Stimulated activated CD8-positive, alpha-beta memory T cell treated with anti-CD3 and anti-CD28 coated beads, Interleukin-12 subunit alpha, Interleukin-12 subunit beta, amount 100 ng/mL, for 4 hours (primary cell): Measurements from ENCODE around the gene ADGRG1.

ENCODE experiments used
- DNase-seq: peaks from one replicate; pipeline ENCODE4 v3.0.0-alpha.2; 2020; ENCODE audit warnings: low read depth

ADGRG1 gene

GRCh38 chr16:57648581-57649442 lies 20.4 kb downstream of the ADGRG1 start:
- DNase-seq: peak; percentile 64

- DNase-seq: no peak
Measured at GRCh38 chr16:57649443-57649751, 21.0 kb downstream of the ADGRG1 start.

DNA sequence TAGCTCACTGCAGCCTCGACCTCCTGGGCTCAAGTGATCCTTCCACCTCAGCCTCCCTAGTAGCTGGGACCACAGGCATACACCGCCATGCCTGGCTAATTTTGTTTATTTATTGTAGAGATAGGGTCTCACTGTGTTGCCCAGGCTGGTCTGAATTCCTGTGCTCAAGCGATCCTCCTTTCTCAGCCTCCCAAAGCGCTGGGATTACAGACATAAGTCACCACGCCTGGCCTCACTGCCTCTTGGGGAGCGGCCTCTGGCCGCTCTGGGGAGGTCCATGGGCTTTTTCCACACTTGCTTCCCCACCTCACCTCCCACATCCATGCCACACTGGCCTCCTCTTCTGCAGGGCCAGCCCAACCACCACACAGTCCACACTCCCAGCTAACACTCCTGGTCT lies 21.4 kb downstream of the ADGRG1 start:
- no peak for DNase-seq

DNA sequence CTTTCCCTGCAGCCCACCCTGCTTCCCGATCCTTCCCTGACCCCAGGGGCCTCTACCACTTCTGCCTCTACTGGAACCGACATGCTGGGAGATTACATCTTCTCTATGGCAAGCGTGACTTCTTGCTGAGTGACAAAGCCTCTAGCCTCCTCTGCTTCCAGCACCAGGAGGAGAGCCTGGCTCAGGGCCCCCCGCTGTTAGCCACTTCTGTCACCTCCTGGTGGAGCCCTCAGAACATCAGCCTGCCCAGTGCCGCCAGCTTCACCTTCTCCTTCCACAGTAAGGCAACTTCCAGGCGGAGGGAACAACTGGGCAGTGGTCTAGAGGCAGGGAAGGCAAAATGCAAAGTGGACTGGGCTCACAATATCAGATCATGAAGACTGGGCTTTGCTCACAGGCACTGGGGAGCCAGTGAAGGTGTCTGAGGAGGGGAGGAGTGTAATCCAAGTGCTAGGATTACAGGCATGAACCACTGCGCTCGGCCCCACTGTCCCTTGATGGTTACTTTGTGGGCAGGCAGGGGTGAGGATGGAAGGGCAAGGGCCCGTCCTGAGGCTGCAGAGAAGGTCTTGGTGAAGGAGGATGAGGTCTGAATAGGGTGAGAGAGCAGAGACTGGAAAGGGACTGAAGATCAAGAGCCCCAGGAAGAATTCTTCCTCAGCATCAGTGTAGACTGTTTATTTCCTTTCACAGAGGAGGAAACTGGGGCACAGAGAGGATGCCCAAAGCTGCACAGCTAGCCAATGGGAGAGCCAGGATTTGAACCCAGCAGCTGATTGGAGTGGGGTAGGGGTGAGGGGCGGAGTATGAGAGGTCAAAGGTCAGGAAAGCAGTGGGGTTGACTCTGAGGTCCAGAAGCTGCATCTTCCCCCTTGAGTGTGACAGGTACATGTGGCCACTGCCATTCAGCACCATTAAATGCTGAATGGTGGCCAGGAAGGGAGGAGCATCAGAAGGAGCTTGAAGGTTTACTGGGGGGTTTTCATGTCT lies 23.2 kb downstream of the ADGRG1 start:
- no peak for DNase-seq

DNA sequence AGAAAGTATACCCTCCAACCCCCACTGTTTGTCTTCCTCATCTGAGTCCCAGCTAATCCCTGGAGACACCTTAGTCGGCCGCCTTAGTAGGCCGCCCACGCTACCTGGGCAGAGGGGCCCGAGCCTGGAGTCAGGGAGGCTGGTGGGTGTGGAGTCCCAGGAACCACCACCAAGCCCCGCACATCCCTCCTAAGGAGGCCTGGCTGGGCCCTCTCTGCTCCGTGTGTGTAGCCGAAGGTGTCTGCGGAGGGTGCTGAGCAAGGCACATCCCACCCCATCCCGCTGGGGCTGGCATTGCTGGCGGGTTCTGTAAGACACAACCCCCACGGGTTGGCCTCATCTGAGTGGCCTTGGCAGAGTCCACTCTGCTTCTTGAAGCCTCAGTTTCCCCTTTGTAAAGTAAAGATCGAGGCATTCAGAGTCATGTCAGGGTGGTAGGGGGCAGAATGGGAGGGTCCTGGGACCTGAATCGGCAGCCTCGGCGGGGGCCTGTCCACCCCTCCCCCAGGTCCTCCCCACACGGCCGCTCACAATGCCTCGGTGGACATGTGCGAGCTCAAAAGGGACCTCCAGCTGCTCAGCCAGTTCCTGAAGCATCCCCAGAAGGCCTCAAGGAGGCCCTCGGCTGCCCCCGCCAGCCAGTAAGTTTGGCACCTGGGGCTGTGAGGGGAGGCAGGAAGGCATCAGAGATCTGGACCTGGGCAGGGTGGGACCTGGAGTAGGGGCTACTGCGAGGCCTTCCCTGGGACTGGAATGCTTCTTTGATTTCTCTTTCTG lies 24.5 kb downstream of the ADGRG1 start:
- DNase-seq: no peak

GRCh38 chr16:57653936-57654335 lies 25.5 kb downstream of the ADGRG1 start:
- no peak for DNase-seq

DNA sequence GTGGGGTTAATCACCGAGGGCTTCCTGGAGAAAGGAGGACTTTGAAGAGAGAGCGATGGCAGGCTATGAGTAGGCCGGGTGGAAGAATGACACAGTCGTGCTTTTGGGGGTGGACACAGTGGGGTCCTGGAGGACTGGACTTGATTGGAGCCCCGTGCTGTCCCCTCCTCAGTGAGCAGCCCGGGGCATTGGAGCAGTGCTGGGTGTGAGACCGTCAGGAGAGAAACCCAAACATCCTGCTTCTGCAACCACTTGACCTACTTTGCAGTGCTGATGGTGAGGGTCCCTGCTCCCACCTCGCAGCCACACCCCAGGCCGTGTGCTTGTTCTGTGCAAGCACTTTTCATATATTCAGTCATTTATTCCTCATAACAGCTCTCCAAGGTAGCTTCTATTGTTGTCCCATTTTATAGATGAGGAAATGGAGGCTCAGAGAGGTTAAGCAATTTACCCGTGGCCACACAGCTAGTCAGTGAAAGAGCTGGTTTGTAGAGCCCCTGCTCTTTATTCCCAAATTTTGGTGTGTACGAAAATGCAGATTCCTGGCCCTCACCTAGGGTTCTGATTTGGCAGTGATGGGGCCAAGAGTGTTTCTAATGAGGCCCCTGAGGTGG lies 28.0 kb downstream of the ADGRG1 start:
- DNase-seq: no peak

DNA sequence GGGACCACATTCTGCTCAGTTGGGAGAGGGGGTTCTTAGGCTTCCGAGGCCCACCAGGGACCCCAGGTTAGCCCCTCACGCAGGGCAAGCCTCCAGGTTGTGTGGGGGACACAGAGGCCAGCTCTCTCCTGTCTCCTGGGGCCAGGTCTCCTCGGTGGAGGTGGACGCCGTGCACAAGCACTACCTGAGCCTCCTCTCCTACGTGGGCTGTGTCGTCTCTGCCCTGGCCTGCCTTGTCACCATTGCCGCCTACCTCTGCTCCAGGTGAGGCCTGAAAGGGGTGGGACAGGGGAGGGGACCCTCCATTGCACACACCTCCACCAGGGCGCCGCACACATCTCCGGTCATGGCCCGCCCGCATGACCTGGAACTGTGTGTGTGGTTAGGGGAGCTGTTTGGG lies 28.8 kb downstream of the ADGRG1 start:
- DNase-seq: no peak

DNA sequence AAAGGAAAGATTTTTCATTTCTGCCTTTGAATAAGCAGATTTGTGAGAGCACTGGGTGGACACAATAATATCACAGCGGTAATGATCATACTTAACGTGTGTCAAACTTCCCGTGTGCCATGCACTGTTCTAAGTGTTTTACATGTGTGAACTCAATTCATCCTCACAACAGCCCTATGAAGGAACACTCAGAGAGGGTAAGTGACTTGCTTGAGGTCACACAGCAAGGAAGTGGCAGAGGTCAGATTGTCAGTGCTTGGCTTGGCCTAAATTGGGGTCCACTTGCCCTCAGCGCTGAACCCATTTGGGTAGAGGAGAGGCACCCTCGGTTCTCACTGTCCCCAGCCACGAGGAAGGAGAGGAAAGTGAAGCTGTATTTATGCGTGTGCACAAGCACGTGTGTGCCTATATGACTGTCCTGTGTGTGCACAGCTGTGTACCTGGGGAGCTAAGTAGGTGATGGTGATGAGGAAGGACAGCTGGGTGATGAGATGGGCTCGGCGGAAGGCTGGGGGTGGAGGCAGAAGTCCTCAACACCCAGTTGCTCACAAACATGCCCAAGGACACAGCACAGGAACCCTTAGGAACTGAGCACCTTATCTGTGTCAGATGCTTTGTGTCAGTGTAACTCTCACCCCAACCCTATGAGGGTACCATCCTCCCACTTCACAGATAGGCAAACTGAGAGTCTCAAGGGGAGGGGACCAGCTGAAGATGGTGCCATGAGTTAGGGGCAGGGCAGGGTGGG lies 29.9 kb downstream of the ADGRG1 start:
- DNase-seq: no peak

GRCh38 chr16:57658878-57659674 lies 30.6 kb downstream of the ADGRG1 start:
- no peak for DNase-seq

- DNase-seq: no peak
Measured at GRCh38 chr16:57660715-57661463, 32.5 kb downstream of the ADGRG1 start.

DNA sequence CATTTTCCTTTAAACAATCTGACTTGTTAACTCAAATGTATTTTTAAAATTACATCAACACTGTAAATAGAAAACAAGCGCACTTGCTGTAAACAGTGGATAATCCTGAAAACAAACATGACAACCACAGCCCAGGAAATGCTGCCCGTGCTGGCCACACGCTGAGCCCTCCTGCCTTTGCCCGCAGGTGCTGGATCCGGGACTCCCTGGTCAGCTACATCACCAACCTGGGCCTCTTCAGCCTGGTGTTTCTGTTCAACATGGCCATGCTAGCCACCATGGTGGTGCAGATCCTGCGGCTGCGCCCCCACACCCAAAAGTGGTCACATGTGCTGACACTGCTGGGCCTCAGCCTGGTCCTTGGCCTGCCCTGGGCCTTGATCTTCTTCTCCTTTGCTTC lies 33.1 kb downstream of the ADGRG1 start:
- no peak for DNase-seq

GRCh38 chr16:57661936-57662906 lies 33.8 kb downstream of the ADGRG1 start:
- no peak for DNase-seq

DNA sequence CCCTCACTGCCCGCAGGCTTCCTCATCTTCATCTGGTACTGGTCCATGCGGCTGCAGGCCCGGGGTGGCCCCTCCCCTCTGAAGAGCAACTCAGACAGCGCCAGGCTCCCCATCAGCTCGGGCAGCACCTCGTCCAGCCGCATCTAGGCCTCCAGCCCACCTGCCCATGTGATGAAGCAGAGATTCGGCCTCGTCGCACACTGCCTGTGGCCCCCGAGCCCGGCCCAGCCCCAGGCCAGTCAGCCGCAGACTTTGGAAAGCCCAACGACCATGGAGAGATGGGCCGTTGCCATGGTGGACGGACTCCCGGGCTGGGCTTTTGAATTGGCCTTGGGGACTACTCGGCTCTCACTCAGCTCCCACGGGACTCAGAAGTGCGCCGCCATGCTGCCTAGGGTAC lies 35.0 kb downstream of the ADGRG1 start:
- no peak for DNase-seq

- DNase-seq: no peak
Measured at GRCh38 chr16:57663917-57664661, 35.7 kb downstream of the ADGRG1 start.

DNA sequence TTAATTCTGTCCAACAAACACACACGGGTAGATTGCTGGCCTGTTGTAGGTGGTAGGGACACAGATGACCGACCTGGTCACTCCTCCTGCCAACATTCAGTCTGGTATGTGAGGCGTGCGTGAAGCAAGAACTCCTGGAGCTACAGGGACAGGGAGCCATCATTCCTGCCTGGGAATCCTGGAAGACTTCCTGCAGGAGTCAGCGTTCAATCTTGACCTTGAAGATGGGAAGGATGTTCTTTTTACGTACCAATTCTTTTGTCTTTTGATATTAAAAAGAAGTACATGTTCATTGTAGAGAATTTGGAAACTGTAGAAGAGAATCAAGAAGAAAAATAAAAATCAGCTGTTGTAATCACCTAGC lies 36.2 kb downstream of the ADGRG1 start:
- no peak for DNase-seq

GRCh38 chr16:57665541-57665940 lies 37.1 kb downstream of the ADGRG1 start:
- DNase-seq: no peak
